ENCODE data around the gene LY86.

LY86 gene

DNA sequence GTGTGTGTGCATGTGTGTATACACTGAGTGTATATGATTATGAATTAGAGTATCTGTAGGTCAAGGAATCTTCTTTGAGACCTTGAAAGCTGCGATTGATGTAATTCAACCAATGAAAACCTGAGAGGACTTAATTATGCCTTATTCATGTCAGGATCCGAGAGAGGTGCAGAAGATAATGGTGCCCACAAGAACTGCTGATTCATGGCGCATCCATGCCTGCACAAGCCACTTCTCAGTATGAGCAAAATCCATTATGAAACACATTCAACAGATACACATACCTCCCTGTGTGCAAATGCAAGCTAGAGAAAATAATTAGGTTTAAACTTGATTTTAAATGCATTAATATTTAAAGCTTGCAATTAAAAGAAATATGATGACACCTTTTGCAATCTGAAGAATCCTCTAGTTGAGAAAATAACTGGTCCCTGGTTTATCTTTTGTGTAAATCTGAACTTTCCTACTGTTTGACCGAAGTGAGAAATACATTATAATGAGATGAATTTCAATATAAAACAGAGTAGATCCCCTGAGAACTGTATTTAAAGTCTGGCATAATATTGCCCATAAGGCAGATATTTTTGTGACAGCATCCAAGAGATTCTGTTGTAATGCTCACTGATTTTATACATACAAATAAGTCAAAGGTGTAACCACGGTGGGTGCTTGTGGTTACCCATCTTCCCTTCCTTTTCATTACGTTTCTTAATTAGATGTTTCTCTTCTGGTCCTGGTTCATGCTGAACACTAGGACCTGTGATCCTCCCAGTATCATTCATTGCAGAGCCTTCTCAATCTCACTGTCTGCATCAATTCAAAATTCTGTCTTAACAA, 45.6 kb downstream of the LY86 start:
- DNase-seq, result no peak
- Mint-ChIP-seq H3K4me1 (peaks cover 14% of the 10 kb centered on the region), H3K36me3 (ENCODE audit: low read depth) (no peaks in the 10 kb centered on the region), H3K27ac (no peak overlapping the region), H3K9me3 (no peaks in the 10 kb centered on the region), H3K4me3 (no peak overlapping the region), H3K27me3 (ENCODE audit: low read depth, poor library complexity) (no peaks in the 10 kb centered on the region)
- no peak for TF ChIP-seq CTCF (IDR thresholded peaks at IDR 0.05)

GRCh38 chr6:6634735-6635075, 46.2 kb downstream of the LY86 start:
- no peaks in the 10 kb centered on the region for H3K36me3 Mint-ChIP-seq (ENCODE audit: low read depth)
- no peaks in the 10 kb centered on the region for H3K27me3 Mint-ChIP-seq (ENCODE audit: low read depth, poor library complexity)
- TF ChIP-seq CTCF (IDR thresholded peaks at IDR 0.05), result no peak
- H3K9me3 Mint-ChIP-seq, result no peaks in the 10 kb centered on the region
- no peak overlapping the region for H3K4me3 Mint-ChIP-seq
- DNase-seq, result no peak
- no peak overlapping the region for H3K27ac Mint-ChIP-seq
- peaks cover 14% of the 10 kb centered on the region for H3K4me1 Mint-ChIP-seq

DNA sequence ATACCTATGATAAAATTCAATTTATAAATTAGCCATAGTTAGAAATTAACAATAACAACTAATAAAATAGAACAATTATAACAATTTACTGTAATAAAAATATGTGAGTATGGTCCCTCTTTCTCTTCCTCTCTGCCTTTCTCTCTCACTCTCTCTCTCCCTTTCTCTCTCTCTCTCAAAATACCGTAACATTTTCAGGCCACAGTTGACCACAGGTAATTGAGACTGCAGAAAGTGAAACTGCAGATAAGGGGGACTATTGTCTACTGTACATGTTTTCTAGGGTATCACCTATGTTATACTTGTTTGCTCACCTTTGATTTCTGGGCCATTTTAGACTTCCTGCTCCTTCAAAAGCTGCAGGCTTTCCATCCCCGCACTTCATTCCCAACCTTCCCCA, 46.8 kb downstream of the LY86 start:
- Mint-ChIP-seq H3K4me3 (no peak overlapping the region), H3K36me3 (ENCODE audit: low read depth) (no peaks in the 10 kb centered on the region), H3K4me1 (peaks cover 14% of the 10 kb centered on the region), H3K9me3 (no peaks in the 10 kb centered on the region), H3K27ac (no peak overlapping the region), H3K27me3 (ENCODE audit: low read depth, poor library complexity) (peaks cover 4% of the 10 kb centered on the region)
- no peak for TF ChIP-seq CTCF (IDR thresholded peaks at IDR 0.05)
- DNase-seq, result no peak

- Mint-ChIP-seq H3K27ac (no peak overlapping the region), H3K4me3 (no peak overlapping the region), H3K36me3 (ENCODE audit: low read depth) (no peaks in the 10 kb centered on the region), H3K27me3 (ENCODE audit: low read depth, poor library complexity) (peaks cover 6% of the 10 kb centered on the region), H3K4me1 (peaks cover 14% of the 10 kb centered on the region), H3K9me3 (no peaks in the 10 kb centered on the region)
- no peak for TF ChIP-seq CTCF (IDR thresholded peaks at IDR 0.05)
- no peak for DNase-seq
These were observed 47.3 kb downstream of the LY86 start for GRCh38 chr6:6635869-6636268.

- TF ChIP-seq CTCF (IDR thresholded peaks at IDR 0.05), result no peak
- Mint-ChIP-seq H3K36me3 (ENCODE audit: low read depth) (no peaks in the 10 kb centered on the region), H3K4me3 (no peak overlapping the region), H3K9me3 (no peaks in the 10 kb centered on the region), H3K27ac (no peak overlapping the region), H3K4me1 (peaks cover 14% of the 10 kb centered on the region), H3K27me3 (ENCODE audit: low read depth, poor library complexity) (peaks cover 15% of the 10 kb centered on the region)
- DNase-seq, result no peak
These were observed 51.1 kb downstream of the LY86 start for GRCh38 chr6:6639572-6639971.

DNA sequence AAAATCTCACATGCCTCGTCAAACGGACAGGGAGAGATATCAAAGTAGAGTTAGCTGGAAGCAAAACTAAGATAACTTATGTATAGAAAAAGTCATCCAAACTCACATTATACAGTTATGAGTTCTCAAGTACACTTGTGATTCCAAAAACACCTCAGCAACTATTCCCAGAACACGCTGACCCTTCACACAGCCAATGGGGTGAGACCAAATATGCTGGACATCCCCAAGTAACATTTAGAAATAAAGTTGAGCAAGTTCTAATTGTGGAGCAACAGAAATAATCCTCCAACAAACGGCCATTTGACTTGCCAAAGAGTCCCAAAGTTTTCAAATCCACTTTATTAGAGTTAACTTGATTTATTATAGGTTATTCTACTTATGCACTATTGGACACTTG, 52.4 kb downstream of the LY86 start:
- DNase-seq, result no peak
- no peaks in the 10 kb centered on the region for H3K36me3 Mint-ChIP-seq (ENCODE audit: low read depth)
- no peaks in the 10 kb centered on the region for H3K9me3 Mint-ChIP-seq
- peaks cover 14% of the 10 kb centered on the region for H3K4me1 Mint-ChIP-seq
- H3K4me3 Mint-ChIP-seq, result no peak overlapping the region
- H3K27me3 Mint-ChIP-seq (ENCODE audit: low read depth, poor library complexity), result peaks cover 15% of the 10 kb centered on the region
- H3K27ac Mint-ChIP-seq, result no peak overlapping the region
- no peak for TF ChIP-seq CTCF (IDR thresholded peaks at IDR 0.05)
